Measurements from ENCODE around the gene ISG15. TPM values are rescaled to one million over a fixed set of nuclear protein-coding genes. Genes with fewer than 3 reads are reported as not detected.

ISG15 gene
- total and polyA plus RNA-seq, 2 of the 13 experiments (the other 11 are each of a cell fraction or from before 2014, with no cell fraction given): 42.1 to 54.9 TPM

- TF ChIP-seq ZNF296 (CRISPR knock-in tag; conservative IDR thresholded peaks at IDR 0.05) (no peak), PRDM15 (CRISPR knock-in tag; IDR thresholded peaks at IDR 0.05) (no peak), ZNF775 (CRISPR knock-in tag; IDR thresholded peaks at IDR 0.05; ENCODE audit: borderline replicate concordance) (no peak), ATM (IDR thresholded peaks at IDR 0.05; ENCODE audit: borderline replicate concordance) (no peak), MED13 (CRISPR knock-in tag; IDR thresholded peaks at IDR 0.05) (no peak), HNF4A (CRISPR knock-in tag; IDR thresholded peaks at IDR 0.05) (no peak), ZNF605 (CRISPR knock-in tag; IDR thresholded peaks at IDR 0.05) (no peak), PCBP1 (IDR thresholded peaks at IDR 0.05; ENCODE audit: borderline replicate concordance, low read depth, low read length) (no peak), ZNF224 (CRISPR knock-in tag; IDR thresholded peaks at IDR 0.05) (no peak), ATF7 (IDR thresholded peaks at IDR 0.05) (no peak), ATF7 (CRISPR knock-in tag; IDR thresholded peaks at IDR 0.05) (no peak), ZNF616 (CRISPR knock-in tag; IDR thresholded peaks at IDR 0.05; ENCODE audit: low read depth) (no peak), CENPX (CRISPR knock-in tag; IDR thresholded peaks at IDR 0.05) (no peak), XRCC5 (optimal IDR thresholded peaks at IDR 0.05; ENCODE audit: low read length) (peak; percentile 45), MED1 (CRISPR knock-in tag; IDR thresholded peaks at IDR 0.05) (no peak), ZNF678 (CRISPR knock-in tag; IDR thresholded peaks at IDR 0.05) (no peak), MBD4 (IDR thresholded peaks at IDR 0.05; ENCODE audit: borderline replicate concordance, low read length) (no peak), ZNF580 (CRISPR knock-in tag; IDR thresholded peaks at IDR 0.05; ENCODE audit: borderline replicate concordance, low read depth) (no peak), HIC2 (CRISPR knock-in tag; IDR thresholded peaks at IDR 0.05; ENCODE audit: low read depth) (0 out of 2 replicates have a peak, but pooled peaks have one; percentile 18), SKI (IDR thresholded peaks at IDR 0.05; ENCODE audit: partially characterized antibody) (no peak), PPARG (CRISPR knock-in tag; conservative IDR thresholded peaks at IDR 0.05) (no peak), KLF11 (CRISPR knock-in tag; IDR thresholded peaks at IDR 0.05) (no peak), ELF4 (CRISPR knock-in tag; IDR thresholded peaks at IDR 0.05; ENCODE audit: borderline replicate concordance) (no peak), TRAFD1 (CRISPR knock-in tag; IDR thresholded peaks at IDR 0.05; ENCODE audit: borderline replicate concordance) (no peak), ZNF251 (CRISPR knock-in tag; IDR thresholded peaks at IDR 0.05) (no peak)
Measured at GRCh38 chr1:975896-976683, 37.2 kb upstream of the ISG15 start (continued).

All from HepG2 (cell line).